ENCODE data around the gene SRPK2.

Gene SRPK2

DNA sequence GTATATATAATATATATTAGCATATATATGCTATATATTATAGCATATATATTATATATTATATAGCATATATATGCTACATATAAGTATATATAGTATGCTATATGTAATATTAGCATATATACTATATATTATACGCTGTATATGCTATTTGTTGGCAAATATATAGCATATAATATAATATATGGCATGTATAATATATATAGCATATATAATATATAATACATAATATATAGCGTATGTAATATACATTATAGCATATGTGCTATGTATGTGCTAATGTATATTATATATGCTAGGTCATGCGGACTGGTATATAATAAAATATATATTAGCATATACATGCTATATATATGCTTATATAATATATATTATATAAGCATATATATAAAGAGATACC, 301.9 kb downstream of the SRPK2 start:
- no peak for DNase-seq (ENCODE audit: low read depth)
- TF ChIP-seq, protein P1, sequence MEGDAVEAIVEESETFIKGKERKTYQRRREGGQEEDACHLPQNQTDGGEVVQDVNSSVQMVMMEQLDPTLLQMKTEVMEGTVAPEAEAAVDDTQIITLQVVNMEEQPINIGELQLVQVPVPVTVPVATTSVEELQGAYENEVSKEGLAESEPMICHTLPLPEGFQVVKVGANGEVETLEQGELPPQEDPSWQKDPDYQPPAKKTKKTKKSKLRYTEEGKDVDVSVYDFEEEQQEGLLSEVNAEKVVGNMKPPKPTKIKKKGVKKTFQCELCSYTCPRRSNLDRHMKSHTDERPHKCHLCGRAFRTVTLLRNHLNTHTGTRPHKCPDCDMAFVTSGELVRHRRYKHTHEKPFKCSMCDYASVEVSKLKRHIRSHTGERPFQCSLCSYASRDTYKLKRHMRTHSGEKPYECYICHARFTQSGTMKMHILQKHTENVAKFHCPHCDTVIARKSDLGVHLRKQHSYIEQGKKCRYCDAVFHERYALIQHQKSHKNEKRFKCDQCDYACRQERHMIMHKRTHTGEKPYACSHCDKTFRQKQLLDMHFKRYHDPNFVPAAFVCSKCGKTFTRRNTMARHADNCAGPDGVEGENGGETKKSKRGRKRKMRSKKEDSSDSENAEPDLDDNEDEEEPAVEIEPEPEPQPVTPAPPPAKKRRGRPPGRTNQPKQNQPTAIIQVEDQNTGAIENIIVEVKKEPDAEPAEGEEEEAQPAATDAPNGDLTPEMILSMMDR (conservative IDR thresholded peaks at IDR 0.05; ENCODE audit: low read depth, low read length), result no peak
- no peak overlapping the region for H3K4me3 ChIP-seq (ENCODE audit: low read length)

GRCh38 chr7:105084581-105084980, 304.1 kb downstream of the SRPK2 start:
- TF ChIP-seq, protein P1 (conservative IDR thresholded peaks at IDR 0.05; ENCODE audit: low read depth, low read length), result no peak
- no peak overlapping the region for H3K4me3 ChIP-seq (ENCODE audit: low read length)

GRCh38 chr7:105079348-105079747, 309.4 kb downstream of the SRPK2 start:
- TF ChIP-seq, protein P1 (conservative IDR thresholded peaks at IDR 0.05; ENCODE audit: low read depth, low read length), result no peak
- DNase-seq (ENCODE audit: low read depth), result no peak

More at GRCh38 chr7:105084581-105084980, 304.1 kb downstream of the SRPK2 start:
- DNase-seq (ENCODE audit: low read depth), result no peak

GRCh38 chr7:105073143-105073542, 315.6 kb downstream of the SRPK2 start:
- TF ChIP-seq, protein P1 (conservative IDR thresholded peaks at IDR 0.05; ENCODE audit: low read depth, low read length), result no peak
- no peak for DNase-seq (ENCODE audit: low read depth)
- no peak overlapping the region for H3K4me3 ChIP-seq (ENCODE audit: low read length)

More at GRCh38 chr7:105079348-105079747, 309.4 kb downstream of the SRPK2 start:
- no peak overlapping the region for H3K4me3 ChIP-seq (ENCODE audit: low read length)

DNA sequence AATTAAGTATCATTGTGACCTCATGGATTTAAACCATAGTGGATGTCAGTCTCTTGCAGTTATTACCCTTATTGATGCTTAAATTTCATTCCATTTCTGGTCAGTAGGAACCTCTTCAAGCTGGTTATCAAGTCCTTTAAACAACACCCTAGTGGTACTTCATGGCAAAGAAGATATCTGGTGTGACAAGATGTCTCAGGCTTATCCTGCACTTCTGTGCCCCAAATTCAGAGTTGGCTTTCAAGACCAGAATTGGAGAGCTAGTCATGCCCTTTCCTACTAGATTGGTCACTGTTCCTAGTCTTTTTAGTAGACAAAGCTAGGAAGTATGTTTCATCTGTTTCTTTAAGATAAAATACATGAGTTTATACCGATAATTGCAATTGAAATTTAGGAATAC, 319.8 kb downstream of the SRPK2 start:
- TF ChIP-seq, protein P1 (conservative IDR thresholded peaks at IDR 0.05; ENCODE audit: low read depth, low read length), result no peak
- H3K4me3 ChIP-seq (ENCODE audit: low read length), result no peak overlapping the region
- no peak for DNase-seq (ENCODE audit: low read depth)

GRCh38 chr7:105067691-105068090, 321.0 kb downstream of the SRPK2 start:
- no peak for DNase-seq (ENCODE audit: low read depth)
- H3K4me3 ChIP-seq (ENCODE audit: low read length), result no peak overlapping the region
- TF ChIP-seq, protein P1 (conservative IDR thresholded peaks at IDR 0.05; ENCODE audit: low read depth, low read length), result no peak

Data from retinal pigment epithelial cell (primary cell).